ENCODE data around the gene CIC.

DNA sequence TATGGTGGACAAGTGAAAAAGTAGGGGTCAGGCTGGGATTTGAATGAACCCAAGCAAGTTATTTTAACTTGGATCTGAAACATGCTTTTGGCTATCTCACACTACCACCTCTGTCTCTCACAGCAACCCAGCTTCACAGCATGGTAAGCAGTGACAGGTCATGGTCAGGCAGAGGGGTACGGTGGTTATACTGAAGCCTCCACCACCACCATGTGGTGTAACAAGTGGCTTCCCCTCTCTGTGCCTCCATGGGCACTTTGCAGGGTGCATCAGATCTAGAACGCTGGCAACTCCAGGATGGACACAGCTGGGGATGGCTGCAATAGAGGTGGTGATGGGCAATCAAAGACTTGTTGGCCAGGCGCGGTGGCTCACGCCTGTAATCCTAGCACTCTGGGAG lies 43.3 kb downstream of the CIC start:
- TF ChIP-seq, protein P1, sequence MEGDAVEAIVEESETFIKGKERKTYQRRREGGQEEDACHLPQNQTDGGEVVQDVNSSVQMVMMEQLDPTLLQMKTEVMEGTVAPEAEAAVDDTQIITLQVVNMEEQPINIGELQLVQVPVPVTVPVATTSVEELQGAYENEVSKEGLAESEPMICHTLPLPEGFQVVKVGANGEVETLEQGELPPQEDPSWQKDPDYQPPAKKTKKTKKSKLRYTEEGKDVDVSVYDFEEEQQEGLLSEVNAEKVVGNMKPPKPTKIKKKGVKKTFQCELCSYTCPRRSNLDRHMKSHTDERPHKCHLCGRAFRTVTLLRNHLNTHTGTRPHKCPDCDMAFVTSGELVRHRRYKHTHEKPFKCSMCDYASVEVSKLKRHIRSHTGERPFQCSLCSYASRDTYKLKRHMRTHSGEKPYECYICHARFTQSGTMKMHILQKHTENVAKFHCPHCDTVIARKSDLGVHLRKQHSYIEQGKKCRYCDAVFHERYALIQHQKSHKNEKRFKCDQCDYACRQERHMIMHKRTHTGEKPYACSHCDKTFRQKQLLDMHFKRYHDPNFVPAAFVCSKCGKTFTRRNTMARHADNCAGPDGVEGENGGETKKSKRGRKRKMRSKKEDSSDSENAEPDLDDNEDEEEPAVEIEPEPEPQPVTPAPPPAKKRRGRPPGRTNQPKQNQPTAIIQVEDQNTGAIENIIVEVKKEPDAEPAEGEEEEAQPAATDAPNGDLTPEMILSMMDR (IDR thresholded peaks at IDR 0.05) = no peak
- no peak for TF ChIP-seq POLR2A (IDR thresholded peaks at IDR 0.05)
